Left cardiac atrium (tissue), 4 donors: ENCODE results near the gene COL6A2. TPM values are rescaled to one million over a fixed set of nuclear protein-coding genes. Genes with fewer than 3 reads are reported as not detected.
"Not testable (repeated sequence)": the region's sequence is repeated elsewhere in the genome, so short reads cannot be mapped to it uniquely, and the experiment has no call there.

Source experiments
- ATAC-seq, 2 donors: fragments of 200-7000 bp; cut with Tn5 transposase; one replicate each; pipeline ENCODE4 v1.9.1; 2020; ENCODE audit warnings: mild to moderate bottlenecking in 2 of 2, moderate library complexity in 2 of 2
- DNase-seq: peaks from one replicate; pipeline ENCODE4 v3.0.0-alpha.2; 2020
- intact Hi-C, 2 donors: fragments of 100-400 bp; cut with DNase I; formaldehyde crosslinking; loops; one replicate each; pipeline versions ENCODE4 v1.14.1 to v1.15.1; 2022 to 2023
- total RNA-seq, 2 donors: library from RNA; stranded (reverse); fragmentation: NEBNext Ultra II Directional; extraction: Animal tissue kit (Norgen Biotek cat#: 25700); gene quantifications; one replicate each; pipeline ENCODE4 v1.2.1, GENCODE V29; 2021
- donor health status: DM: no; HTN: yes; CAD: no.
- donor health status: DM: no; HTN: yes; CAD: no; lungs with severe emphysema.
- donor health status: DM: yes; HTN: yes; CAD: no.
- donor health status: Dilated cardiomyopathy.

COL6A2 gene
- total RNA-seq, 2 donors from 2014 or later, result 330 to 350 TPM

- ATAC-seq, DNase-seq, intact Hi-C loops: not testable (repeated sequence)
These were observed 38.0 kb upstream of the COL6A2 start for GRCh38 chr21:46059711-46060455.

- intact Hi-C loops, result no loop called here
- DNase-seq (peak; percentile 75), ATAC-seq (peak; percentile 65 to 77)
These were observed 37.3 kb upstream of the COL6A2 start for GRCh38 chr21:46060596-46061061.

GRCh38 chr21:46061063-46061462 is 36.8 kb upstream of the COL6A2 start:
- no peak for DNase-seq
- no peak for ATAC-seq
- intact Hi-C loops, result no loop called here

- DNase-seq, result no peak
- intact Hi-C loops, result no loop called here
- no peak for ATAC-seq
These were observed 36.4 kb upstream of the COL6A2 start for GRCh38 chr21:46061518-46061917.

GRCh38 chr21:46061950-46062349 is 36.0 kb upstream of the COL6A2 start:
- intact Hi-C loops, result no loop called here
- DNase-seq, result no peak
- ATAC-seq, result no peak

GRCh38 chr21:46062471-46063211 is 35.3 kb upstream of the COL6A2 start:
- DNase-seq, result no peak
- intact Hi-C loops, result no loop called here
- ATAC-seq, result no peak

- no peak for DNase-seq
- intact Hi-C loops, result no loop called here
- no peak for ATAC-seq
These were observed 34.7 kb upstream of the COL6A2 start for GRCh38 chr21:46063227-46063626.

GRCh38 chr21:46063734-46064680 is 33.9 kb upstream of the COL6A2 start:
- intact Hi-C loops, result no loop called here
- ATAC-seq (no peak), DNase-seq (no peak)

GRCh38 chr21:46064870-46065214 is 33.1 kb upstream of the COL6A2 start:
- intact Hi-C loops, result no loop called here
- ATAC-seq, result no peak
- no peak for DNase-seq

GRCh38 chr21:46065215-46065913 is 32.5 kb upstream of the COL6A2 start:
- ATAC-seq, result peak; percentile 23 to 63
- intact Hi-C loops, result no loop called here
- peak; percentile 66 for DNase-seq

GRCh38 chr21:46065914-46066551 is 31.9 kb upstream of the COL6A2 start:
- DNase-seq (no peak), ATAC-seq (peak; percentile 23 to 28)
- intact Hi-C loops, result no loop called here

GRCh38 chr21:46066591-46067331 is 31.2 kb upstream of the COL6A2 start:
- intact Hi-C loops, result no loop called here
- peak; percentile 64 to 75 for ATAC-seq

GRCh38 chr21:46067505-46068201 is 30.3 kb upstream of the COL6A2 start:
- intact Hi-C loops, result no loop called here
- ATAC-seq (peak in 1 of 2 donors; percentile 5), DNase-seq (no peak)

More at GRCh38 chr21:46066591-46067331, 31.2 kb upstream of the COL6A2 start:
- DNase-seq, result no peak

- no peak for DNase-seq
- intact Hi-C loops, result no loop called here
- no peak for ATAC-seq
These were observed 29.3 kb upstream of the COL6A2 start for GRCh38 chr21:46068516-46069079.

- ATAC-seq (no peak), DNase-seq (no peak)
- intact Hi-C loops, result no loop called here
These were observed 28.7 kb upstream of the COL6A2 start for GRCh38 chr21:46069166-46069565.

GRCh38 chr21:46069719-46070279 is 28.1 kb upstream of the COL6A2 start:
- intact Hi-C loops, result no loop called here
- ATAC-seq (no peak), DNase-seq (no peak)

GRCh38 chr21:46071082-46071481 is 26.8 kb upstream of the COL6A2 start:
- intact Hi-C loops, result no loop called here
- no peak for ATAC-seq
- DNase-seq, result no peak
